ENCODE data around the gene DBN1. TPM values are rescaled to one million over a fixed set of nuclear protein-coding genes. Genes with fewer than 3 reads are reported as not detected.
A peak's percentile ranks its signal among the peaks of the same experiment; 100 is the strongest.

The DBN1 gene
- polyA plus RNA-seq, 1 donor (not counting 4 experiments of a cell fraction or from before 2014, with no cell fraction given), result 59.4 TPM

- Histone ChIP-seq H3K36me3 (ENCODE audit: control insufficient read depth in 2 of 2, extremely low read depth in 1 of 2, insufficient read depth in 2 of 2, low read length in 2 of 2) (no peaks in the 10 kb centered on the region), H3K27me3 (ENCODE audit: control insufficient read depth, extremely low read depth, insufficient read depth, low read length) (no peaks in the 10 kb centered on the region), H4K20me1 (ENCODE audit: control insufficient read depth, extremely low read depth, insufficient read depth, low read length) (no peaks in the 10 kb centered on the region), H3K4me3 (ENCODE audit: control insufficient read depth in 2 of 3, extremely low read depth in 1 of 3, insufficient read depth in 2 of 3, low read depth in 1 of 3, low read length in 3 of 3) (no peak overlapping the region), H3K9ac (ENCODE audit: control insufficient read depth, extremely low read depth, insufficient read depth, low read length) (no peak overlapping the region), H2AFZ (ENCODE audit: control insufficient read depth, low read length) (no peak overlapping the region), H3K27ac (ENCODE audit: control insufficient read depth, insufficient read depth, low read length) (no peak overlapping the region), H3K4me1 (ENCODE audit: control insufficient read depth, extremely low read depth, insufficient read depth, low read length) (no peaks in the 10 kb centered on the region), H3K79me2 (ENCODE audit: control insufficient read depth, insufficient read depth, low read length) (no peaks in the 10 kb centered on the region), H3K9me1 (ENCODE audit: control insufficient read depth, extremely low read depth, insufficient read depth, low read length) (no peaks in the 10 kb centered on the region), H3K4me2 (ENCODE audit: control insufficient read depth, extremely low read depth, insufficient read depth, low read depth, low read length) (peak overlapping the region; percentile 38), H3K9me3 (ENCODE audit: control insufficient read depth, low read depth, low read length) (no peaks in the 10 kb centered on the region)
- FAIRE-seq (no peak), DNase-seq (ENCODE audit: low read depth, low spot score) (no peak)
- dilution Hi-C loops (cut with MboI; ENCODE audit: extremely low pct_ligation_motif_present, low sequenced_read_pairs), result no loop called here
- no peak for TF ChIP-seq CTCF (optimal IDR thresholded peaks at IDR 0.05 in 1 of 3, IDR thresholded peaks at IDR 0.05 in 1 of 3, conservative IDR thresholded peaks at IDR 0.05 in 1 of 3; ENCODE audit: extremely low read depth in 1 of 3, insufficient read depth in 2 of 3, low read length in 3 of 3)
- no peak for TF ChIP-seq EZH2 (IDR thresholded peaks at IDR 0.05; ENCODE audit: low read length)
These were observed 60.7 kb downstream of the DBN1 start for GRCh38 chr5:177412603-177413233.

GRCh38 chr5:177410575-177410974, 62.9 kb downstream of the DBN1 start:
- Histone ChIP-seq H3K9ac (ENCODE audit: control insufficient read depth, extremely low read depth, insufficient read depth, low read length) (no peak overlapping the region), H4K20me1 (ENCODE audit: control insufficient read depth, extremely low read depth, insufficient read depth, low read length) (no peaks in the 10 kb centered on the region), H3K36me3 (ENCODE audit: control insufficient read depth in 2 of 2, extremely low read depth in 1 of 2, insufficient read depth in 2 of 2, low read length in 2 of 2) (no peaks in the 10 kb centered on the region), H3K79me2 (ENCODE audit: control insufficient read depth, insufficient read depth, low read length) (no peaks in the 10 kb centered on the region), H3K27ac (ENCODE audit: control insufficient read depth, insufficient read depth, low read length) (no peak overlapping the region), H3K4me2 (ENCODE audit: control insufficient read depth, extremely low read depth, insufficient read depth, low read depth, low read length) (no peak overlapping the region), H3K4me1 (ENCODE audit: control insufficient read depth, extremely low read depth, insufficient read depth, low read length) (no peaks in the 10 kb centered on the region), H2AFZ (ENCODE audit: control insufficient read depth, low read length) (no peak overlapping the region), H3K9me1 (ENCODE audit: control insufficient read depth, extremely low read depth, insufficient read depth, low read length) (no peaks in the 10 kb centered on the region), H3K9me3 (ENCODE audit: control insufficient read depth, low read depth, low read length) (no peaks in the 10 kb centered on the region), H3K27me3 (ENCODE audit: control insufficient read depth, extremely low read depth, insufficient read depth, low read length) (no peaks in the 10 kb centered on the region), H3K4me3 (ENCODE audit: control insufficient read depth in 2 of 3, extremely low read depth in 1 of 3, insufficient read depth in 2 of 3, low read depth in 1 of 3, low read length in 3 of 3) (no peak overlapping the region)
- DNase-seq (ENCODE audit: low read depth, low spot score), result no peak
- no peak for TF ChIP-seq CTCF (optimal IDR thresholded peaks at IDR 0.05 in 1 of 3, IDR thresholded peaks at IDR 0.05 in 1 of 3, conservative IDR thresholded peaks at IDR 0.05 in 1 of 3; ENCODE audit: extremely low read depth in 1 of 3, insufficient read depth in 2 of 3, low read length in 3 of 3)
- dilution Hi-C loops (cut with MboI; ENCODE audit: extremely low pct_ligation_motif_present, low sequenced_read_pairs), result no loop called here
- no peak for FAIRE-seq
